ENCODE measurements around the gene CDH4. TPM values are rescaled to one million over a fixed set of nuclear protein-coding genes. Genes with fewer than 3 reads are reported as not detected.

The CDH4 gene
- total and polyA plus RNA-seq, 2 donors (not counting 3 experiments of a cell fraction or from before 2014, with no cell fraction given) = 0.17 to 0.51 TPM

GRCh38 chr20:61546641-61547040, 294.6 kb downstream of the CDH4 start:
- dilution Hi-C loops (cut with MboI; ENCODE audit: extremely low pct_ligation_motif_present, low sequenced_read_pairs) (no loop called here), intact Hi-C loops (cut with micrococcal nuclease) (no loop called here)
- no TSS peak for BruUV-seq (replicated peaks)
- ChIA-PET CTCF (no interaction called here), POLR2A (no interaction called here)
- Histone ChIP-seq H3K27ac (ENCODE audit: insufficient read depth, low read depth, low read length) (no peak overlapping the region), H3K9ac (replicated peaks; ENCODE audit: extremely low read depth, insufficient read depth, low read length) (no peak overlapping the region), H3K9me1 (replicated peaks; ENCODE audit: control insufficient read depth, extremely low read depth, insufficient read depth, low read length) (no peaks in the 10 kb centered on the region), H2AFZ (ENCODE audit: low read depth, low read length) (no peak overlapping the region), H3K36me3 (ENCODE audit: control insufficient read depth in 2 of 2, extremely low read depth in 1 of 2, insufficient read depth in 2 of 2, low read length in 2 of 2) (no peaks in the 10 kb centered on the region), H3K9me3 (replicated peaks; ENCODE audit: control insufficient read depth, insufficient read depth, low read length) (peaks cover 13% of the 10 kb centered on the region), H3K27me3 (ENCODE audit: control insufficient read depth in 2 of 2, insufficient read depth in 2 of 2, low read length in 2 of 2) (no peaks in the 10 kb centered on the region), H3K4me3 (replicated peaks in 1 of 3; ENCODE audit: insufficient read depth in 1 of 3, low read depth in 1 of 3, low read length in 3 of 3) (no peak overlapping the region), H3K4me2 (ENCODE audit: insufficient read depth, low read length) (no peak overlapping the region), H3K4me1 (ENCODE audit: control insufficient read depth, extremely low read depth, insufficient read depth, low read length) (no peaks in the 10 kb centered on the region), H3K79me2 (ENCODE audit: control insufficient read depth, insufficient read depth, low read length) (no peaks in the 10 kb centered on the region), H4K20me1 (replicated peaks; ENCODE audit: control insufficient read depth, extremely low read depth, insufficient read depth, low read length) (no peaks in the 10 kb centered on the region)
- TF ChIP-seq CTCF (IDR thresholded peaks at IDR 0.05; ENCODE audit: extremely low read depth in 1 of 2, insufficient read depth in 1 of 2, low read depth in 1 of 2, low read length in 2 of 2) (no peak), MYC (IDR thresholded peaks at IDR 0.05; ENCODE audit: low read depth, low read length) (no peak), MAX (IDR thresholded peaks at IDR 0.05; ENCODE audit: insufficient read depth, insufficient read length) (no peak), EZH2 (IDR thresholded peaks at IDR 0.05; ENCODE audit: borderline replicate concordance, low read depth, low read length, severe bottlenecking) (no peak), GATA2 (IDR thresholded peaks at IDR 0.05; ENCODE audit: insufficient read depth, insufficient read length, low read depth, low read length) (no peak), JUN (IDR thresholded peaks at IDR 0.05; ENCODE audit: borderline replicate concordance, insufficient read depth, insufficient read length, low read depth) (no peak), POLR2A (IDR thresholded peaks at IDR 0.05; ENCODE audit: low read depth, low read length) (no peak)
- FAIRE-seq (no peak), DNase-seq (ENCODE audit: low read depth, low spot score) (no peak)

All from endothelial cell of umbilical vein (primary cell).